Measurements from ENCODE around the gene PRDM16.

PRDM16 gene

DNA sequence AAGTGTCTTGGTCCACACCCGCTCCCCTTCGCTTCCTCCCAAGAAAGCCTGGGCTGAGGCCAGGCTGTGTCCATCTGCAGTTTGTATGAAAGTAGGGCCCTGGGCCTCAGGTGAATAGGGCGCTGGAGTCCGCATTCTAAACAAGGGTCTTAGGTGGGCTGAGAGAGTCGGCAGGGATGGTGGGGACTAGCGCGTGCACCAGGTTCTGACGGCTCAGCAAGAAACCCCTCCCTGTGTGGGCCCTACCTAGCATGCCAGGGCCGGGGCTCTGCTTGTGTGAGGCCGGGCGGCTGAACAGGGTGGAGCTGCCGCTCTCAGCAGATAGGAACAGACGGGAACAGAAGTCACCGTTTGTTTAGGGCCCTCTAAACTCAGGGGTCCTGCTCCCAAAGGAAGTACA is 46.0 kb upstream of the PRDM16 start:
- H3K4me1 ChIP-seq (ENCODE audit: low read length), result no peaks in the 10 kb centered on the region
- H3F3A ChIP-seq (ENCODE audit: insufficient read depth, low read length), result no peaks in the 10 kb centered on the region
- no peak for DNase-seq
- no peak overlapping the region for H3K9ac ChIP-seq (ENCODE audit: low read length)
- H4K20me1 ChIP-seq (ENCODE audit: insufficient read depth, low read length), result no peaks in the 10 kb centered on the region; the same call in 1 of the 2 replicates
- TF ChIP-seq, protein P1, sequence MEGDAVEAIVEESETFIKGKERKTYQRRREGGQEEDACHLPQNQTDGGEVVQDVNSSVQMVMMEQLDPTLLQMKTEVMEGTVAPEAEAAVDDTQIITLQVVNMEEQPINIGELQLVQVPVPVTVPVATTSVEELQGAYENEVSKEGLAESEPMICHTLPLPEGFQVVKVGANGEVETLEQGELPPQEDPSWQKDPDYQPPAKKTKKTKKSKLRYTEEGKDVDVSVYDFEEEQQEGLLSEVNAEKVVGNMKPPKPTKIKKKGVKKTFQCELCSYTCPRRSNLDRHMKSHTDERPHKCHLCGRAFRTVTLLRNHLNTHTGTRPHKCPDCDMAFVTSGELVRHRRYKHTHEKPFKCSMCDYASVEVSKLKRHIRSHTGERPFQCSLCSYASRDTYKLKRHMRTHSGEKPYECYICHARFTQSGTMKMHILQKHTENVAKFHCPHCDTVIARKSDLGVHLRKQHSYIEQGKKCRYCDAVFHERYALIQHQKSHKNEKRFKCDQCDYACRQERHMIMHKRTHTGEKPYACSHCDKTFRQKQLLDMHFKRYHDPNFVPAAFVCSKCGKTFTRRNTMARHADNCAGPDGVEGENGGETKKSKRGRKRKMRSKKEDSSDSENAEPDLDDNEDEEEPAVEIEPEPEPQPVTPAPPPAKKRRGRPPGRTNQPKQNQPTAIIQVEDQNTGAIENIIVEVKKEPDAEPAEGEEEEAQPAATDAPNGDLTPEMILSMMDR (IDR thresholded peaks at IDR 0.05; ENCODE audit: low read length), result no peak
- TF ChIP-seq EZH2phosphoT487 (IDR thresholded peaks at IDR 0.05; ENCODE audit: low read length), result 0 out of 2 replicates have a peak, but pooled peaks have one; percentile 2
- no peak for TF ChIP-seq EZH2 (optimal IDR thresholded peaks at IDR 0.05; ENCODE audit: low read depth, low read length)
- no peaks in the 10 kb centered on the region for H3K36me3 ChIP-seq (replicated peaks; ENCODE audit: insufficient read depth, low read length)
- no peak overlapping the region for H3K27ac ChIP-seq (ENCODE audit: low read length)
- H3K4me3 ChIP-seq (ENCODE audit: low read length), result no peak overlapping the region
- no peaks in the 10 kb centered on the region for H3K9me2 ChIP-seq (replicated peaks; ENCODE audit: insufficient read depth, low read length)
- H3K4me2 ChIP-seq (ENCODE audit: low read depth, low read length), result no peak overlapping the region
- no peaks in the 10 kb centered on the region for H3K9me3 ChIP-seq (replicated peaks; ENCODE audit: insufficient read depth, low read length)
- H3K27me3 ChIP-seq (replicated peaks; ENCODE audit: insufficient read depth, low read length), result peaks cover 79% of the 10 kb centered on the region
- H2AFZ ChIP-seq (ENCODE audit: low read length), result no peak overlapping the region
- H3K79me2 ChIP-seq (ENCODE audit: low read length), result no peaks in the 10 kb centered on the region

DNA sequence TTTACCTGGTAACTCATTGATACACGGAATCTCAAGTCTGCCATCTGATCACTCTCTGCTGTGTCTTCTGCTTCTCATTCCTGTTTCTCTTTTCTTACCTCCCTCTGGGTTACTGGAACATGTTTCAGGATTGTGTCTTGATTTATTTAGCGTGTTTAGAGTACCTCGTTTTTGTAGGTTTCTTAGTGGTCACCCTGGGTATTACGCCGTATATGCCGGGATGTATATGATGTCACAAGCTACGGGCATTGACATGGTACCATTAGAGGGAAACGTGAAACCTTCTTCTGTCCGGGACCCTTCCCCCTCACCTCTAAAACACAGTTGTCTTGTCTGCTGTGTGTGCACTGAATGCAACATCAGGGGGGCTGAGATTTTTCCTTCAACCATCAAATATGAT is 45.0 kb upstream of the PRDM16 start:
- H3K4me2 ChIP-seq (ENCODE audit: low read depth, low read length), result no peak overlapping the region
- H2AFZ ChIP-seq (ENCODE audit: low read length), result no peak overlapping the region
- TF ChIP-seq EZH2phosphoT487 (IDR thresholded peaks at IDR 0.05; ENCODE audit: low read length) (no peak), EZH2 (optimal IDR thresholded peaks at IDR 0.05; ENCODE audit: low read depth, low read length) (no peak)
- TF ChIP-seq, protein P1 (IDR thresholded peaks at IDR 0.05; ENCODE audit: low read length), result no peak
- no peak overlapping the region for H3K9ac ChIP-seq (ENCODE audit: low read length)
- H3K9me2 ChIP-seq (replicated peaks; ENCODE audit: insufficient read depth, low read length), result no peaks in the 10 kb centered on the region
- no peaks in the 10 kb centered on the region for H3K79me2 ChIP-seq (ENCODE audit: low read length)
- H3K4me3 ChIP-seq (ENCODE audit: low read length), result no peak overlapping the region
- no peak for DNase-seq
- peaks cover 80% of the 10 kb centered on the region for H3K27me3 ChIP-seq (replicated peaks; ENCODE audit: insufficient read depth, low read length)
- no peak overlapping the region for H3K27ac ChIP-seq (ENCODE audit: low read length)
- no peaks in the 10 kb centered on the region; the same call in 1 of the 2 replicates for H4K20me1 ChIP-seq (ENCODE audit: insufficient read depth, low read length)
- H3K4me1 ChIP-seq (ENCODE audit: low read length), result no peaks in the 10 kb centered on the region
- H3F3A ChIP-seq (ENCODE audit: insufficient read depth, low read length), result no peaks in the 10 kb centered on the region
- H3K9me3 ChIP-seq (replicated peaks; ENCODE audit: insufficient read depth, low read length), result no peaks in the 10 kb centered on the region
- no peaks in the 10 kb centered on the region for H3K36me3 ChIP-seq (replicated peaks; ENCODE audit: insufficient read depth, low read length)

DNA sequence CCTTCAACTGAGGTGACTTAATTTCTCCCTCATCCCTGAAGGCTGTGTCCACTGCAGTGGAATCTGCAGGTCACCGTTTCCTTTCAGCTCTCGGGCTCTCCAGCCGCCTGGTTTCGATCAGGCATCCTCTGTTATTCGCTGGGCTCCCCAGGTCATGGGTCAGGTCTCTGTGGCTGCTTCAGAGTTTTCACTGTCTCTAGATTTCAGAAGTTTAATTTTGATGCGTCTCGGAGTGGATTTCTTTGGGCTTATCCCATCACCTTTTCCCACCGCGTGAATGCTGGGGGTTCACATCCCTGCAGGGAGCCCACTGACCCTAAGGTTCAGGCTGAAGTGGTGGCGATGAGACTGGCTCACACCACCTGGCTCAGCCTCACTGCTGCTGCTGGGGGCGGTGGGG is 44.4 kb upstream of the PRDM16 start:
- H3K27me3 ChIP-seq (replicated peaks; ENCODE audit: insufficient read depth, low read length), result peaks cover 79% of the 10 kb centered on the region
- H2AFZ ChIP-seq (ENCODE audit: low read length), result no peak overlapping the region
- H3F3A ChIP-seq (ENCODE audit: insufficient read depth, low read length), result no peaks in the 10 kb centered on the region
- H3K79me2 ChIP-seq (ENCODE audit: low read length), result no peaks in the 10 kb centered on the region
- H4K20me1 ChIP-seq (ENCODE audit: insufficient read depth, low read length), result no peaks in the 10 kb centered on the region
- H3K4me1 ChIP-seq (ENCODE audit: low read length), result no peaks in the 10 kb centered on the region
- H3K9me2 ChIP-seq (replicated peaks; ENCODE audit: insufficient read depth, low read length), result no peaks in the 10 kb centered on the region
- no peaks in the 10 kb centered on the region for H3K36me3 ChIP-seq (replicated peaks; ENCODE audit: insufficient read depth, low read length)
- H3K9me3 ChIP-seq (replicated peaks; ENCODE audit: insufficient read depth, low read length), result no peaks in the 10 kb centered on the region
- no peak overlapping the region for H3K4me2 ChIP-seq (ENCODE audit: low read depth, low read length)
- DNase-seq, result no peak
- H3K27ac ChIP-seq (ENCODE audit: low read length), result no peak overlapping the region
- no peak overlapping the region for H3K9ac ChIP-seq (ENCODE audit: low read length)
- H3K4me3 ChIP-seq (ENCODE audit: low read length), result no peak overlapping the region
- TF ChIP-seq EZH2phosphoT487 (IDR thresholded peaks at IDR 0.05; ENCODE audit: low read length) (no peak), EZH2 (optimal IDR thresholded peaks at IDR 0.05; ENCODE audit: low read depth, low read length) (no peak)
- TF ChIP-seq, protein P1 (IDR thresholded peaks at IDR 0.05; ENCODE audit: low read length), result no peak
